Ishikawa (cell line): ENCODE data around the gene CLBA1.

Source experiments
- EGR1 ChIP-seq: IDR thresholded peaks from 2 replicates; pipeline ENCODE4 v1.6.1; 2012
- EP300 ChIP-seq: IDR thresholded peaks from 2 replicates; pipeline ENCODE4 v1.6.1; 2012; ENCODE audit warnings: borderline replicate concordance
- FOXM1 ChIP-seq: IDR thresholded peaks from 2 replicates; pipeline ENCODE4 v1.6.1; 2012; ENCODE audit warnings: low read depth, borderline replicate concordance
- RAD21 ChIP-seq: IDR thresholded peaks from 2 replicates; pipeline ENCODE4 v1.6.1; 2012; ENCODE audit warnings: low read depth
- TAF1 ChIP-seq: IDR thresholded peaks from 2 replicates; pipeline ENCODE4 v1.6.1; 2012; ENCODE audit warnings: low read depth, mild to moderate bottlenecking
- TCF12 ChIP-seq: IDR thresholded peaks from 2 replicates; pipeline ENCODE4 v1.6.1; 2012; ENCODE audit warnings: low read depth
- TEAD4 ChIP-seq: IDR thresholded peaks from 2 replicates; pipeline ENCODE4 v1.6.1; 2012
- YY1 ChIP-seq: IDR thresholded peaks from 2 replicates; pipeline ENCODE4 v1.6.1; 2012; ENCODE audit warnings: low read depth
- ZBTB7A ChIP-seq: IDR thresholded peaks from 2 replicates; pipeline ENCODE4 v1.6.1; 2012; ENCODE audit warnings: low read depth
- TF ChIP-seq, protein P1 (sequence below): IDR thresholded peaks from 2 replicates; pipeline ENCODE4 v1.6.1; 2012
- TF ChIP-seq, protein P2 (sequence below): IDR thresholded peaks from 2 replicates; pipeline ENCODE4 v1.6.1; 2012; ENCODE audit warnings: low read depth, mild to moderate bottlenecking
- TF ChIP-seq, protein P3 (sequence below): IDR thresholded peaks from 2 replicates; pipeline ENCODE4 v1.6.1; 2012

DNA sequence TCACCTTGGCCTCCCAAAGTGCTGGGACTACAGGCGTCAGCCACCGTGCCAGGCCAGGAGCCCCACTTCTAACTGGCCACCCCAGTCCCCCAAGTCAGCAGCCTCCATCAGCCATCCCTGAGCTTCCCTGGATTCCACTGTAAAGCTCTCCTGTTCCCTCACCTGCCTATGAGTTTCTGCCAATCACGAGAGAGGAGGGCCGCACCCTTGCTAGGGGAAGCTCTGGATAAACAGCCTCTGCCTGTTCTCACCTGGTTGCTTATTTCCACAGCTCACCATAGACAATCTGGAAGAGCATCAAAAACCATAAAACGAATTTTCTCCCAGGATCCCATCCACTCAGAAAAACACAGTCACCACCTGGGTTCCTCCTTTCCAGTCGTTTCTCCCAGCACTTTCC lies 30.3 kb downstream of the CLBA1 start:
- TF ChIP-seq EGR1, result no peak
- no peak for TF ChIP-seq TAF1
- no peak for TF ChIP-seq EP300
- TF ChIP-seq, protein P1, sequence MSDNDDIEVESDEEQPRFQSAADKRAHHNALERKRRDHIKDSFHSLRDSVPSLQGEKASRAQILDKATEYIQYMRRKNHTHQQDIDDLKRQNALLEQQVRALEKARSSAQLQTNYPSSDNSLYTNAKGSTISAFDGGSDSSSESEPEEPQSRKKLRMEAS, result no peak
- TF ChIP-seq YY1, result no peak
- TF ChIP-seq RAD21, result no peak
- no peak for TF ChIP-seq ZBTB7A
- no peak for TF ChIP-seq TEAD4
- TF ChIP-seq TCF12, result no peak
- TF ChIP-seq FOXM1, result no peak
- TF ChIP-seq, protein P2, sequence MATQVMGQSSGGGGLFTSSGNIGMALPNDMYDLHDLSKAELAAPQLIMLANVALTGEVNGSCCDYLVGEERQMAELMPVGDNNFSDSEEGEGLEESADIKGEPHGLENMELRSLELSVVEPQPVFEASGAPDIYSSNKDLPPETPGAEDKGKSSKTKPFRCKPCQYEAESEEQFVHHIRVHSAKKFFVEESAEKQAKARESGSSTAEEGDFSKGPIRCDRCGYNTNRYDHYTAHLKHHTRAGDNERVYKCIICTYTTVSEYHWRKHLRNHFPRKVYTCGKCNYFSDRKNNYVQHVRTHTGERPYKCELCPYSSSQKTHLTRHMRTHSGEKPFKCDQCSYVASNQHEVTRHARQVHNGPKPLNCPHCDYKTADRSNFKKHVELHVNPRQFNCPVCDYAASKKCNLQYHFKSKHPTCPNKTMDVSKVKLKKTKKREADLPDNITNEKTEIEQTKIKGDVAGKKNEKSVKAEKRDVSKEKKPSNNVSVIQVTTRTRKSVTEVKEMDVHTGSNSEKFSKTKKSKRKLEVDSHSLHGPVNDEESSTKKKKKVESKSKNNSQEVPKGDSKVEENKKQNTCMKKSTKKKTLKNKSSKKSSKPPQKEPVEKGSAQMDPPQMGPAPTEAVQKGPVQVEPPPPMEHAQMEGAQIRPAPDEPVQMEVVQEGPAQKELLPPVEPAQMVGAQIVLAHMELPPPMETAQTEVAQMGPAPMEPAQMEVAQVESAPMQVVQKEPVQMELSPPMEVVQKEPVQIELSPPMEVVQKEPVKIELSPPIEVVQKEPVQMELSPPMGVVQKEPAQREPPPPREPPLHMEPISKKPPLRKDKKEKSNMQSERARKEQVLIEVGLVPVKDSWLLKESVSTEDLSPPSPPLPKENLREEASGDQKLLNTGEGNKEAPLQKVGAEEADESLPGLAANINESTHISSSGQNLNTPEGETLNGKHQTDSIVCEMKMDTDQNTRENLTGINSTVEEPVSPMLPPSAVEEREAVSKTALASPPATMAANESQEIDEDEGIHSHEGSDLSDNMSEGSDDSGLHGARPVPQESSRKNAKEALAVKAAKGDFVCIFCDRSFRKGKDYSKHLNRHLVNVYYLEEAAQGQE, result no peak
- TF ChIP-seq, protein P3, sequence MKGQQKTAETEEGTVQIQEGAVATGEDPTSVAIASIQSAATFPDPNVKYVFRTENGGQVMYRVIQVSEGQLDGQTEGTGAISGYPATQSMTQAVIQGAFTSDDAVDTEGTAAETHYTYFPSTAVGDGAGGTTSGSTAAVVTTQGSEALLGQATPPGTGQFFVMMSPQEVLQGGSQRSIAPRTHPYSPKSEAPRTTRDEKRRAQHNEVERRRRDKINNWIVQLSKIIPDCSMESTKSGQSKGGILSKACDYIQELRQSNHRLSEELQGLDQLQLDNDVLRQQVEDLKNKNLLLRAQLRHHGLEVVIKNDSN, result no peak
